ENCODE measurements around the gene RAPGEF1.
"Not testable (repeated sequence)": the region's sequence is repeated elsewhere in the genome, so short reads cannot be mapped to it uniquely, and the experiment has no call there.

DNA sequence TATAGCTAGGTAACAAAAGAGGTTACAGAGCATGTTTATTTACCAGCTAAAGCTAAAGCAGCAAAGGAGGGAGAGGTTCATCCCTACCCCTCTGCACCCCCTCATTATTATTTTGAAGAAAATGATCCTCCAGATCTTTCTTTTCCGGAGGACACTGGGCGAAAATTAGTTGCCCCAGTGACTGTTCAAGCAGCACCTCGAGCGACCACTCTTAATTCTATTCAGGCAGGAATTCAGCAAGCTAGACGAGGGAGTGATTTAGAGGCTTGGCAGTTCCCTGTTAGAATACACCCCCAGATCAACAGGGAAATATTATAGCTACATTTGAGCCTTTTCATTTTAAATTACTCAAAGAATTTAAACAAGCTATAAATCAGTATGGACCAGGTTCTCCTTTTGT lies 58.8 kb downstream of the RAPGEF1 start:
- TF ChIP-seq, protein P1, sequence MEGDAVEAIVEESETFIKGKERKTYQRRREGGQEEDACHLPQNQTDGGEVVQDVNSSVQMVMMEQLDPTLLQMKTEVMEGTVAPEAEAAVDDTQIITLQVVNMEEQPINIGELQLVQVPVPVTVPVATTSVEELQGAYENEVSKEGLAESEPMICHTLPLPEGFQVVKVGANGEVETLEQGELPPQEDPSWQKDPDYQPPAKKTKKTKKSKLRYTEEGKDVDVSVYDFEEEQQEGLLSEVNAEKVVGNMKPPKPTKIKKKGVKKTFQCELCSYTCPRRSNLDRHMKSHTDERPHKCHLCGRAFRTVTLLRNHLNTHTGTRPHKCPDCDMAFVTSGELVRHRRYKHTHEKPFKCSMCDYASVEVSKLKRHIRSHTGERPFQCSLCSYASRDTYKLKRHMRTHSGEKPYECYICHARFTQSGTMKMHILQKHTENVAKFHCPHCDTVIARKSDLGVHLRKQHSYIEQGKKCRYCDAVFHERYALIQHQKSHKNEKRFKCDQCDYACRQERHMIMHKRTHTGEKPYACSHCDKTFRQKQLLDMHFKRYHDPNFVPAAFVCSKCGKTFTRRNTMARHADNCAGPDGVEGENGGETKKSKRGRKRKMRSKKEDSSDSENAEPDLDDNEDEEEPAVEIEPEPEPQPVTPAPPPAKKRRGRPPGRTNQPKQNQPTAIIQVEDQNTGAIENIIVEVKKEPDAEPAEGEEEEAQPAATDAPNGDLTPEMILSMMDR (IDR thresholded peaks at IDR 0.05; ENCODE audit: insufficient read depth, low read length), result not testable (repeated sequence)
- not testable (repeated sequence) for TF ChIP-seq GABPA (IDR thresholded peaks at IDR 0.05; ENCODE audit: low read depth); POLR2AphosphoS5 (IDR thresholded peaks at IDR 0.05; ENCODE audit: low read depth); SPI1 (IDR thresholded peaks at IDR 0.05; ENCODE audit: borderline replicate concordance, low read depth)
- TF ChIP-seq, protein P2, sequence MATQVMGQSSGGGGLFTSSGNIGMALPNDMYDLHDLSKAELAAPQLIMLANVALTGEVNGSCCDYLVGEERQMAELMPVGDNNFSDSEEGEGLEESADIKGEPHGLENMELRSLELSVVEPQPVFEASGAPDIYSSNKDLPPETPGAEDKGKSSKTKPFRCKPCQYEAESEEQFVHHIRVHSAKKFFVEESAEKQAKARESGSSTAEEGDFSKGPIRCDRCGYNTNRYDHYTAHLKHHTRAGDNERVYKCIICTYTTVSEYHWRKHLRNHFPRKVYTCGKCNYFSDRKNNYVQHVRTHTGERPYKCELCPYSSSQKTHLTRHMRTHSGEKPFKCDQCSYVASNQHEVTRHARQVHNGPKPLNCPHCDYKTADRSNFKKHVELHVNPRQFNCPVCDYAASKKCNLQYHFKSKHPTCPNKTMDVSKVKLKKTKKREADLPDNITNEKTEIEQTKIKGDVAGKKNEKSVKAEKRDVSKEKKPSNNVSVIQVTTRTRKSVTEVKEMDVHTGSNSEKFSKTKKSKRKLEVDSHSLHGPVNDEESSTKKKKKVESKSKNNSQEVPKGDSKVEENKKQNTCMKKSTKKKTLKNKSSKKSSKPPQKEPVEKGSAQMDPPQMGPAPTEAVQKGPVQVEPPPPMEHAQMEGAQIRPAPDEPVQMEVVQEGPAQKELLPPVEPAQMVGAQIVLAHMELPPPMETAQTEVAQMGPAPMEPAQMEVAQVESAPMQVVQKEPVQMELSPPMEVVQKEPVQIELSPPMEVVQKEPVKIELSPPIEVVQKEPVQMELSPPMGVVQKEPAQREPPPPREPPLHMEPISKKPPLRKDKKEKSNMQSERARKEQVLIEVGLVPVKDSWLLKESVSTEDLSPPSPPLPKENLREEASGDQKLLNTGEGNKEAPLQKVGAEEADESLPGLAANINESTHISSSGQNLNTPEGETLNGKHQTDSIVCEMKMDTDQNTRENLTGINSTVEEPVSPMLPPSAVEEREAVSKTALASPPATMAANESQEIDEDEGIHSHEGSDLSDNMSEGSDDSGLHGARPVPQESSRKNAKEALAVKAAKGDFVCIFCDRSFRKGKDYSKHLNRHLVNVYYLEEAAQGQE (IDR thresholded peaks at IDR 0.05; ENCODE audit: insufficient replicate concordance, low read depth), result not testable (repeated sequence)
